H1 (cell line): Measurements from ENCODE around the gene ERICH2.

Experiments
- CBX5 ChIP-seq: fragments of 300-800, 300-1000 bp; sonication (generic); IDR thresholded peaks from 2 replicates; pipeline ENCODE4 v1.7.1; 2016; ENCODE audit warnings: antibody characterized with exemption, low read length, low read depth
- CTCF ChIP-seq, 3 experiments: IDR thresholded peaks; 1 replicate in 2 of 3; 2 replicates in 1 of 3; pipeline versions ENCODE4 v1.5.1 to v1.6.1; 2011; ENCODE audit warnings: low read length in 3 of 3, mild to moderate bottlenecking in 3 of 3, inconsistent platforms in 2 of 3, low read depth in 1 of 3, moderate library complexity in 1 of 3; ENCODE audit not compliant: insufficient read depth in 1 of 3; ENCODE audit errors: control extremely low read depth in 1 of 3
- EZH2 ChIP-seq: fragments of 200-600 bp; sonication (generic); IDR thresholded peaks from 2 replicates; pipeline ENCODE4 v1.7.1; 2012; ENCODE audit warnings: low read depth, mild to moderate bottlenecking, moderate library complexity, low read length, inconsistent platforms; ENCODE audit not compliant: severe bottlenecking
- HDAC2 ChIP-seq, 2 experiments: fragments of 300-600 bp in 1 of 2; sonication (generic) in 1 of 2; IDR thresholded peaks; 2 replicates each; pipeline ENCODE4 v1.6.1; 2011 to 2012; ENCODE audit warnings: low read depth in 2 of 2, low read length in 2 of 2, mild to moderate bottlenecking in 2 of 2, moderate library complexity in 2 of 2, borderline replicate concordance in 1 of 2, inconsistent platforms in 1 of 2
- JUN ChIP-seq: IDR thresholded peaks from 2 replicates; pipeline ENCODE4 v1.6.1; 2011; ENCODE audit warnings: low read depth, mild to moderate bottlenecking, improper control_type of control experiment, low read length
- POLR2AphosphoS5 ChIP-seq: IDR thresholded peaks from 2 replicates; pipeline ENCODE4 v1.6.1; 2011; ENCODE audit warnings: low read depth, low read length
- RAD21 ChIP-seq, 2 experiments: IDR thresholded peaks in 1 of 2; conservative IDR thresholded peaks in 1 of 2; 2 replicates each; pipeline ENCODE4 v1.6.1; 2011; ENCODE audit warnings: low read depth in 2 of 2, low read length in 2 of 2, improper control_type of control experiment in 1 of 2, inconsistent platforms in 1 of 2, mild to moderate bottlenecking in 1 of 2, moderate library complexity in 1 of 2
- SP1 ChIP-seq: IDR thresholded peaks from 2 replicates; pipeline ENCODE4 v1.6.1; 2011; ENCODE audit warnings: low read depth, low read length
- TBP ChIP-seq: IDR thresholded peaks from 2 replicates; pipeline ENCODE4 v1.6.1; 2011; ENCODE audit warnings: low read depth, low read length, improper control_type of control experiment
- ZNF274 ChIP-seq: IDR thresholded peaks from 2 replicates; pipeline ENCODE4 v1.7.0; 2012; ENCODE audit warnings: low read length, borderline replicate concordance; ENCODE audit errors: extremely low read depth

- TF ChIP-seq TBP (no peak), HDAC2 (IDR thresholded peaks at IDR 0.05; ENCODE audit: borderline replicate concordance in 1 of 2, low read depth in 2 of 2, low read length in 2 of 2) (no peak), EZH2 (peak; percentile 70), CTCF (IDR thresholded peaks at IDR 0.05; ENCODE audit: control extremely low read depth in 1 of 3, insufficient read depth in 1 of 3, low read depth in 1 of 3, low read length in 3 of 3) (no peak), RAD21 (IDR thresholded peaks at IDR 0.05 in 1 of 2, conservative IDR thresholded peaks at IDR 0.05 in 1 of 2; ENCODE audit: low read depth in 2 of 2, low read length in 2 of 2) (no peak), CBX5 (no peak), POLR2AphosphoS5 (no peak), JUN (no peak), ZNF274 (no peak), SP1 (no peak)
Measured at GRCh38 chr2:170818036-170818751, 48.0 kb downstream of the ERICH2 start.
